ENCODE results near the gene GRIFIN. TPM values are rescaled to one million over a fixed set of nuclear protein-coding genes. Genes with fewer than 3 reads are reported as not detected.

GRIFIN gene
- total RNA-seq, result not detected

- ATAC-seq, result no peak
These were observed at the start of gene GRIFIN for GRCh38 chr7:2476298-2476697. GRIFIN (minus strand) TSS chr7:2476398; CDS start chr7:2476383, 15 bp downstream.

- ATAC-seq, result no peak
These were observed 48.8 kb upstream of the GRIFIN start for GRCh38 chr7:2524808-2525657.

- ATAC-seq, result peak; percentile 75
These were observed 48.0 kb upstream of the GRIFIN start for GRCh38 chr7:2523941-2524807.

- peak; percentile 64 for ATAC-seq
These were observed 47.3 kb upstream of the GRIFIN start for GRCh38 chr7:2523461-2523936.

- ATAC-seq, result peak; percentile 15
These were observed 46.7 kb upstream of the GRIFIN start for GRCh38 chr7:2522780-2523433.

GRCh38 chr7:2521952-2522591 is 45.9 kb upstream of the GRIFIN start:
- ATAC-seq, result no peak

GRCh38 chr7:2521341-2521745 is 45.1 kb upstream of the GRIFIN start:
- ATAC-seq, result no peak

GRCh38 chr7:2520761-2521290 is 44.6 kb upstream of the GRIFIN start:
- no peak for ATAC-seq

GRCh38 chr7:2520131-2520760 is 44.0 kb upstream of the GRIFIN start:
- no peak for ATAC-seq

GRCh38 chr7:2519119-2519930 is 43.1 kb upstream of the GRIFIN start, which contains the start of gene LFNG:
LFNG (plus strand) TSS chr7:2519774; CDS start chr7:2519862, 88 bp downstream.
- ATAC-seq, result peak; percentile 59

- ATAC-seq, result no peak
These were observed 42.5 kb upstream of the GRIFIN start for GRCh38 chr7:2518737-2519118.

- no peak for ATAC-seq
These were observed 41.7 kb upstream of the GRIFIN start for GRCh38 chr7:2517678-2518507.

- no peak for ATAC-seq
These were observed 40.8 kb upstream of the GRIFIN start for GRCh38 chr7:2517026-2517425.

GRCh38 chr7:2516194-2516555 is 40.0 kb upstream of the GRIFIN start:
- no peak for ATAC-seq

- no peak for ATAC-seq
These were observed 39.4 kb upstream of the GRIFIN start for GRCh38 chr7:2515424-2516193.

GRCh38 chr7:2514473-2515423 is 38.5 kb upstream of the GRIFIN start:
- ATAC-seq, result no peak

- ATAC-seq, result no peak
These were observed 37.5 kb upstream of the GRIFIN start for GRCh38 chr7:2513702-2514101.

- no peak for ATAC-seq
These were observed 36.5 kb upstream of the GRIFIN start for GRCh38 chr7:2512713-2513112.
